ENCODE data around the gene CHST13.
"Not testable (repeated sequence)": the region's sequence is repeated elsewhere in the genome, so short reads cannot be mapped to it uniquely, and the experiment has no call there.

CHST13 gene

DNA sequence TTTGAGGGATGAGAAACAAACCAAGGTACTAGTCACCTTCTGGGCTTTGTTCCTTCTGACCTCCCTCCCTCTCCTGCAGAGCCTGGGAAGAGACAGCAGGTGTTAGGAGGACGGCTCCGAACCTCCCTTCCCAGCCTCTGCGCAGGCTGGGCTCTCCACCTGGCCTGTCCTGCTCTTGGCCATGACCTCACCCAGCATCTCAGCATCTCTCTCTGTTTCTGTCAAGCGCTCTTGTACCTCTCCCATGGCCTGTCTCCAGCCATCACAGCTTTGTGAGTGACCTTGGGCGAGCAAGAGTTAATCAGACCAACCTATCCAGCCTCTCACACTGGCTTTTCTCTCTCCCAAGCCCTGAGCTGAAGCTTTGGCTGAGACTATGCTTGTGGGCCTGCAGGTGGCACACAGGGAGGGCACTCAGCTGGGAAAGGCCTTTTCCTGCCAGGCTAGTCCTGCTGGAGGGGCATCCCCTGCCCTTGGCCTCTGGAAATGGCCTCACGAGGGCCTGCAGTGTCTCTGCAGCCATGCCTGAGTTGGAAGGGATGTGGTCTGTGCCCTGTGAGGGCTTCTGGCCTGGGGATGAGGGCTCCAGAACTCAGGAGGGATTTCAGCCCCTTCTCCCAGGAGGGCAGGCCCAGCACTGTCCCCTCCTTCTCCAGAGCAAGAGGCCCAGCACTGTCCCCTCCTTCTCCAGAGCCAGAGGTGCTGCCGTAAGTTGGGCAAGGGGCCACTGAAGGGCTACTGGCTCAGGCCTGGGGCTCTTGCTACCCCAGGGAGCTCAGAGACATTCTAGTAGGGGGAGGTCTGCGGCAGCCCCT is 2.1 kb downstream of the CHST13 start:
- DNase-seq (ENCODE audit: low spot score), result no peak

DNA sequence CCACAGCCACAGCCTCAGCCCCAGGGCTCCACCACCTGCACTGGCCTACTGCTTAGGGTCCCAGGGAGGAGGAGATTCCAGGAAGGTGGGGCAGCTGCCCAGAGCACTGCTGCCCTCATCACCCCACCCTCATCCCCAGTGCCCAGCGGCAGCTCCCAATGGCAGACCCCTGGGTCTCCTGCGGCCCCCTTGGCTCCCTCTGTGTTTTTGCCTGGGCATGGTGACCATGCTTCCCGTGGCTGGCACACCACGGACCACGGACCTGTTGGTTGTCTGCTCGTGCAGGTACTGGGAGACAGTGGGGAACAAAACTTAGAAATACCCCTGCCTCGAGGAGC is 2.7 kb downstream of the CHST13 start:
- no peak for DNase-seq (ENCODE audit: low spot score)

DNA sequence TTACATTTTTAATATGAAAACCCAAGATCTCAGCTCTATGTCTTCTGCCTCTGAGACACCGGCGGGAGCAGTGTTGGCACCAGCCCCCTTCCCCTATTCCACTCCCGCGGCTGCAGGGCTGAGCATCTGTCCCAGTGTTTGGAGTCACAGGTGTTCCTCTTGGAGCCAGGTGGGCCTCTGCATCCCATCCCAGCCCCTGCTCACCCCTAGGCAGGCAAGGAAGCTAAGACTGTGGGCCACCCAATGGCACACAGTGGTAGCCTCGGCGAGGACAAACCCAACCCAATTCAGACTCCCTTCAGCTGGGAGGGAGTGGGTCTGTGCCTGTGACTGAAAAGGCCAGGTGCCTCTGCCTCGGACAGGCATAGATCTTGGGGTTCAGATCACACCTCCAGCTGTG is 3.1 kb downstream of the CHST13 start:
- DNase-seq (ENCODE audit: low spot score), result no peak

DNA sequence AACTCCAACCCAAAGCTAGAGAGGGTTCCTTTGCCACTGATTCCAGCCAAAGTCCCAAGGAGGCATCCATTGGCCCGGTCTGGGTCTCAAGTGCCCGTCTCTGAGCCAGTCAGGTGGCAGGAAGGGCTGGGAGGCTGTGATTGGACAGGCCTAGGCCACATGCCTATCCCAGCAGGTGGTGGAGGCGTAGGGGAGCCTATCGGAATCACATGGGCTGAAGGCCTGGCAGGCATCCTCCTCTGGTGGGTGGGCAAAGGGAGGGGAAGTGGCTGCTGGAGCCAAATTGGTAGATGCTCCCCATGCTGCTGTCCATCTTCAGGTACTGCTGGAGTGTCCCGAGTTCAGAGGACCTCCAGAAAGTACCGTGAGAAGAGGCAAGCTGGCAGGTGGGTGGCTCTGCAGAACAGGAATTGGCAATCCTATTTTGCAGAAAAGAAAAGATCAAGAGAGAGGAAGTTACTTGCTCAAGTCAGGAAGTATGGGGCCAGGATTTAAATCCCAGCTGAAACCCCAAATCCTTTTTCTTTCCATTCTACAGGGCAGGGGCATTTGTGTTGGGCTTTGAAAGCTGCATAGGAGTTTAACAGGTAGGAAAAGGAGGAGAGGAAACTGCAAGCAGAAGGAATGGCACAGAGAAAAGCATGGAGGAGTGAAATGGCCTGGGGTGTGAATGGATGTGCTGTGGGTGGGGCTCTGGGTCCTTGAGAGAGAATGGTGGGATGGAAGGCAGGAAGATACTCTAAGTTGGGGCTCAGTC is 3.7 kb downstream of the CHST13 start:
- no peak for DNase-seq (ENCODE audit: low spot score)

DNA sequence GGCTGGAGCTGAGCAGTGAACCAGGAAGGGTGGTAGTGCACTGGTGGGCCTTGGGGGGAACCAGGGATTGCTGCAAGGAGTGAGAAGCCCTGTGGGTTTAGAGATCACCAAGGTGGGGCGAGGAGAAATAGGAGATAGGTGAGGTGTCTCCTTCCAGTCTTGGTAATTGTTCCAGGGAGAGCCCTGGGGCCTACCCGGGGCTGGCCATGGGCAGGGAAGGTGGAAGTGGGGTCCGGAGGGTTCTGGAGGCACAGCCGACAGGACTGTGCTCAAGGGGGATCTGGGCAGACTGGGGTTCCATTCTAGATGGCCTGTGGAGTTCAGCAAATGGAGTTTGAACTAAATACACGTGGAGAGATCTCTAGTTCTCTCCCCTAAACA is 4.5 kb downstream of the CHST13 start:
- DNase-seq (ENCODE audit: low spot score), result no peak

DNA sequence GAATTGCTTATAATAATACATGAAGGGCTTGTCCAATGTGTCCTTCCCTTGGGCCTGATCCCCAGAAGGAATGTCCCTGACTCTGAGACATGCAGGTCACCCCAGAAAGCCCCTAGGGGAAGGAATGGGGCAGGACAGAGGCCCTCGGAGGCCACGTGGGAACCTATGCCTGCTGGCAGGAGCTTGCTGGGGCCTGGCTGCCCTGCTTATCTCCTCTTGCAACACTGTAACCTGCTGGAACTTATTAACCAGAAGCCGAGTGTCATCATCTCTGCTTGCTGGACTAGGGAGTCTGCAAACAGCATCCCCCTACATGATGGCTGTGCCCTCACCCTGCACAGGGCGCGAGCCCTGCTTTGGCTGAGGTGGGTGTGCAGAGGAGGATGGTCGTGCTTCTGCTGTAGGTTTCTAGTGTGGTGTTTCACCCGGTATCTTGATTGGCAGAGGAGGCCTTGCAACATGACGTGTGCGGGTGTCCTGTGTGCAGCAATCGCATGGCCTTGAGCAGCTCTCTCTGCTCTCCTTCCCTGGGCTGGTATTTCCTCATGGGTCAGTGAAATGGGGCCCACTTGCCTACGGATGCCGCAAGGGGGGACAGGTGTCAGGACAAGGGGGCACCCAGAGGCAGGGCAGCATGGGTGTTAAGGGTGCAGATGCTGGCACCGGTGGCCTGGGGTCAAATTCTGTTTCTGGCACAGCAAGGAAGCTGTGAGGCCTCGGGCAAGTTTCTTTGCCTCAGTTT is 5.0 kb downstream of the CHST13 start:
- DNase-seq (ENCODE audit: low spot score), result peak; percentile 96

DNA sequence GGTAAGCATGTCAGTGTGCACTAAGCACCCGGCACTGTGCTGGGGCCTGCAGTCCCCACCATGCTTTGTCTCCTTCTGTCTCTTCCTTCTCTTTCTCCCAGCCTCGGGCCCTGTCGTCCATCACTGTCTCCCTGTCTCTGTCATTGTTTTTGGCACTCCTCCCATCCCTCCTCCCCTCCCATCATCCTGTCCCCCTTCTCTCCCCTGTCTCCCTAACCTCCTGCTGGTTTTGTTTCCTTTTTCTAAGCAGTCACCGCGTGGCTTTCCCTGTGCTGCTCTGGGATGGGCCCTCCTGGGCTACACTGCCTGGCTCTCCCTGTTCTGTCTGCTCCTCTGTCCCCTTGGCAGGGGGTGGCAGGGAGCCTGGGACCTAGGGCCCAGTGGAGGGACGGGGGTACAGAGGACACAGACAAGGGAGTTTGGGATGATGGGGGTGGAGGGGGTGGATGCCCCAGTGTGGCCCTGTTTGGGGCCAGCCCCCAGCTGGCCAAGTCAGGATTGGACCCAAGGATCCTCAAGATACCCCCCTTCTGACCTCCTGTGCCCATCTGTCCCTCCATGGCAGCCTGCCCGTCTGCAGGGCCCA is 5.7 kb downstream of the CHST13 start:
- no peak for DNase-seq (ENCODE audit: low spot score)

DNA sequence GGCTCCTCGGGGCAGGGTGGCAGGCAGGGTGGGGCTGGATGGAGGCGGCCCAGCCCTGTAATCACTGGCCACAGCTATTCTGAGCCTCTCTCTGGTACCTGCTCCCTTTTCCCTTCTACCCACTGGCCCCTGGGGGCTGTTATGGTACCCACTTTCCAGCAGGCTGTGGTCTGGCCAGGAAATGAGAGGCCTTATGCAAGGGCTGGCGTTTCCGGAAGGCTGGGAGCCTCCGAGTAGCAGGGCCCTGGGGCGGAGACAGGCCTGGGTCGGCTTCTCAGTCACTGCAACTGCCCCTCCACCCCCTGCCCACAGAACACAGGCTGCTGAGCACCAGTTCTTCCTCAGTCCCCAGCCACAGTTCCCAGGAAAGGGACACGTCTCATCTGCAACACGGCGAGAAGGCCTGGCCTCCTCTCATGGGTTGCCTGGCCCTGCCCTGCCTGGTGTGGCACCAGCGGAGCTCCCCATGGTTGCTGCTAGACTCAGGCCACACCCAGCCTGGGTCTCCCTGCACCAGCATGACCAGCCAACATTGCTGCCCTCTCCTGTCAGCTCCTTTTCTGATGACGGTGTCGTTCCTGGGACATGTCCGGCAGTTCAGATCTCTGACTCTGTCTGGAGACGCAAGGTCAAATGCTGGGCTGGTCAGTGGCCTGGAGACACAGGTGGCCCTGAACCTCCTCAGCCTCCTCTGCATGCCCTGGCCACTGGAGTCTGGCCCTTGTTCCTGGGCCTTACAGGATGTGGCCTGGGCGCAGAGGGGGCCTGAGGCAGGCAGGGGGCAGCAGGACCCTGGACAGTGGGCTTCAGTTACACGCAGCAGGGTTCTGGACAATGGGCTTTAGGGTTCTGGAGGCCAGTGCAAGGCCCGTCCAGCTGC is 6.5 kb downstream of the CHST13 start:
- no peak for DNase-seq (ENCODE audit: low spot score)

DNA sequence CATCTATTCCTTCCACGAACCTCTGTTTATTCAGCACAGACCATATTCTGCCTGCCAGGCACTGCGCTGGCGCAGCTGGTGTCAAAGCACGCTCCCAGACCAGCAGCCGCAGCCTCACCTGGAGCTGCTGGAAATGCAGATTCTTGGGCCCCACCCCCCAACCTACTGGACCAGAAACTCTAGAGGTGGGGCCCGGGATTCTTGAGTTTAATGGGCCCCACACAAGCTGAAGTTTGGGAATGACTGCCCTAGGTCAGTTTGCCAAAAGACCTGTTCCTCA is 7.0 kb downstream of the CHST13 start:
- DNase-seq (ENCODE audit: low spot score), result no peak

DNA sequence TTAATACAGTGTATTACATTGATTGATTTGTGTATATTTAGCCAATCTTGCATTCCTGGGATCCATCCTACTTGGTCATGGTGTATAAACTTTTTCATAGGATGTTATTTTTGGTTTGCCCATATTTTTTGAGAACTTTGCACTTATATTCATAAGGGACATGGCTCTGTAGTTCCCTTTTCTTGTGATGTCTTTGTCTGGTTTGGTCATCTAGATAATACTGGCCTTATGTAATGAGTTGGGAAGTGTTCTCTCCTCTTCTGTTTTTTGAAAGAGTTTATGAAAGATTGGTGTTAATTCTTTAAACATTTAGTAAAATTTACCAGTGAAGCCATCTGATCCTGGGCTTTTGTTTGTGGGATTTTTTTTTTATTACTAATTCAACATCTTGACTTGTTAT is 9.6 kb downstream of the CHST13 start:
- no peak for DNase-seq (ENCODE audit: low spot score)

DNA sequence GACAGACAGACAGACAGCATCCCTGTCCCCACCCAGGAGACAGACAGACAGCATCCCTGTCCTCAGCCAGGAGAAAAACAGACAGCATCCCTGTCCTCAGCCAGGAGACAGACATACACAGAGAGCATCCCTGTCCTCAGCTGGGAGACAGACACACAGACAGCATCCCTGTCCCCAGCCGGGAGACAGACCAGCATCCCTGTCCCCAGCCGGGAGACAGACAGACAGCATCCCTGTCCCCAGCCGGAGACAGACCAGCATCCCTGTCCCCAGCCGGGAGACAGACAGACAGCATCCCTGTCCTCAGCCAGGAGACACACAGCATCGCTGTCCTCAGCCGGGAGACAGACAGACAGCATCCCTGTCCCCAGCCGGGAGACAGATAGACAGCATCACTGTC is 10.8 kb downstream of the CHST13 start:
- DNase-seq (ENCODE audit: low spot score), result not testable (repeated sequence)

DNA sequence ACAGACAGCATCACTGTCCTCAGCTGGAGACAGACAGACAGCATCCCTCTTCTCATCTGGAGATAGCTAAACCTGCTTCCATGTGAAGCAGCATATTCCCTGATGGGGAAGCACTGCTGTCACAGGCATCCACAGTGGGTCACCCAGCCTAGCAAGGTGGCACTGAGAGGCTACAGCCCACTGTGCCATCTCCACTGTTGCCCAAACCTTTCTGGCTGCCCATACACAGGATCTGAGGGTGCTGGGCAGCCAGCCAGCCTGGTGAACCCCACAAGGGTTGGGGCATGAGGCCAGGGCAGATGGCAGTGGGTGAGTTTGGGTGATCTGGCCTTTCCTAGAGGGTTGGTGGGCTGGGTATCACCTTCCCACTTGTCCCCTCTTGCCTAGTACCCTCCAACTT is 11.7 kb downstream of the CHST13 start:
- DNase-seq (ENCODE audit: low spot score), result no peak

DNA sequence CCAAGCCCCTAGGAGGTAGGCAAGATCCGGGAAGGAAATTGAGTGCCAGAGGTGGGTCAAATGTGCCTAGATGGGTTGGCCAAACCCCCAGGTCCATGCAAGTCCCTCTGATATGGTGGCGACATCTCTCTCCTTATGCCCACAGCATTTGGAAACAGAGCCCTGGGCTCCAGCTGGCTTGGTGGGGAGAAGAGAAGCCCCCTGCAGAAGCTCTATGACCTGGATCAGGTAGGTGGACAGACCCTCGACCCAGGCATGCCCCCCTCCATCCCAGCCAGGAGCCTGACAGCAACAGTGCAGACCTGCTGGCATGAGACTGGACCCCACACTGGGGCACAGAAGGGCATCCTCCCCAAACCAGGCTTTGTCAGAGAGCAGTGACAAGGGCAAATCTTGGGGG is 12.2 kb downstream of the CHST13 start:
- DNase-seq (ENCODE audit: low spot score), result no peak

DNA sequence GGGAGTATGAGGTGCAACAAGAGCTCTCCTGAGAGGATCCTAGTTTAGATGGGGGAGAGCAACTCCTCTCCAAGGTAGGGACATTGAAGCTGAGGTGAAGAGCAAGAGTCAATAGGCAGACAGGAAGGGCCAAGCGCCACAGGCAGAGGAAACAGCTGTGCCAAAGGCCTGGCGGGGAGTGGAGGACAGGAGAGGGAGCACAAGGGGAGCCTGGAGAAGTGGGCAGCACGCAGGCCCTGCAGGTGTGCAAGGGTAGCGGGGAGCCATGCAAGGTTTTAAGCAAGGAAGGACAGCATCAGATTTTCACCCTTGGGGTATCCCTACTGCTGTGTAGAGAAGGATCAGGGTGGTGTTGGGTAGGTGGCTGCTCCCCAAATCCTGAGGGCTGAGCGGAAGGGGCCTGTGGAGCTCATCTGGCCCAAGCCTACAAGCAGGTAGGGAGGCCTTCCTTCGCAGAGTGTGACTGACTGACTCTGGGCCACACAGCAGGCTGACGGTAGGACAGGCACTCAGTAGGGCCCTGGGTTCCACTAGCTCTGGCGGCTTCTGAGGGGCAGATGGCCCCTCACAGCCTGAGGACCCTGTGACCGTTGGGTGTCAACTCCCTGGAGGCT is 13.3 kb downstream of the CHST13 start:
- DNase-seq (ENCODE audit: low spot score), result no peak

DNA sequence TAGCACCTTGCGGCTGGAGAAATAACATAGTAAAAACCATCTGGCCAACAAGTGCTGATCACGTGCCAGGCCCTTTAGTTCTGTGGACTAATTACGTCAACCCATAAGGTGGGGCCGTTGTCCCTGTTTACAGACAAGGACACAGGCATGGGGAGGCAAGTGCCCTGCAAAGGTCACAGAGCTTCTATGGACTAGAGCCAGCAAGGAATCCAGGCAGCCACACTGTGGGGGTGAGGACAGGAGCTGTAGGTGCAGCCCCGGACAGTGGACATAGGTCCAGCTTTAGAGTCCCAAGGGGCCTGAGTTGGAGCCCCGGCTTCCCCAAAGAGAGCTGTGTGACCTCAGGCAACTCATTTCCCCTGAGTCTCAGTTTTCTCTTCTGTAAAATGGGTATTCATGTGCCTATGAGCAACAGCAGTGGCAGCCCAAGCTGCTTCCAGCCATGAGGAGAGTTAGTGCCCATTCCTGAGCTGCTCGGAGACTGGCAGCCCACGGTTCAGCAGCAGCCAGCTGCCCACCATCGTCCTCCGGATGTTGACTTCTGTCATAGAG is 13.9 kb downstream of the CHST13 start:
- DNase-seq (ENCODE audit: low spot score), result no peak

DNA sequence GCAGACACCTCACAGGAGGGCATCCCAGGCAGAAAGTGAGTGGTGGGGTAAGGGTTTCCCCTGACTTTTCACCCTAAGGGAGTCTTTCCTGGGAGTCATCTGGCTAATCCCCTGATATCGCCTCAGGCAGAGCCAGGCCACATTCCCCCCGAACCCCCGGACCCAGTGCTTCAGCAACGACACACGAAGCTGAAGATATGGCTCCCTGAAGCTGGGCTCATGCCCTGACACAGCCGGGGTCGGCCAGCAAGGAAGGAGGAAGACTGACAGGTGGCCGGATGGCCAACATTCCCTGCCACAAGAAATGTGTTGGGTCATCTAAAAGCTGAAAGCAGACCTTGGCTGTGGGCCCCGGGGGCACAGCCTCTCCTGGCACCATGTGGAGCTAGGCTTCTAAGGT is 14.4 kb downstream of the CHST13 start:
- no peak for DNase-seq (ENCODE audit: low spot score)

DNA sequence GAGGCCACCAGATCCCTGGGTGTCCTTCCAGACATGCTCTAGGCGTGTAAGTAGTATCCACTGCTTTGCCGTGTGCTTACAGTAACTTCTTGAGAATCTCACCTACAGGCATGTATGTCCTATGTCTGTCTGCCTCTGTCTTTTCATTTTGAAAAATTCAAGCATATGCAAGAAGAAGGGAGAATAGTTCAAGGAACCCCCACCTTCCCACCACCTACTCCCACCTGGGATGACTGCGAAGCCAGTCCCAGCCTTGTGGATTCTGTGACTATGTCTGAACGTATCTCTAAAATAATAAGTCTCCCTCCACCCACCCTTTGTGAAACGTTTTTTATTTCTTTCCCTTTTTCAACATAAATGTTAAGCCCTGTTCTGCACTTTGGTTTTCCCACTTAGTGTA is 15.0 kb downstream of the CHST13 start:
- DNase-seq (ENCODE audit: low spot score), result no peak

DNA sequence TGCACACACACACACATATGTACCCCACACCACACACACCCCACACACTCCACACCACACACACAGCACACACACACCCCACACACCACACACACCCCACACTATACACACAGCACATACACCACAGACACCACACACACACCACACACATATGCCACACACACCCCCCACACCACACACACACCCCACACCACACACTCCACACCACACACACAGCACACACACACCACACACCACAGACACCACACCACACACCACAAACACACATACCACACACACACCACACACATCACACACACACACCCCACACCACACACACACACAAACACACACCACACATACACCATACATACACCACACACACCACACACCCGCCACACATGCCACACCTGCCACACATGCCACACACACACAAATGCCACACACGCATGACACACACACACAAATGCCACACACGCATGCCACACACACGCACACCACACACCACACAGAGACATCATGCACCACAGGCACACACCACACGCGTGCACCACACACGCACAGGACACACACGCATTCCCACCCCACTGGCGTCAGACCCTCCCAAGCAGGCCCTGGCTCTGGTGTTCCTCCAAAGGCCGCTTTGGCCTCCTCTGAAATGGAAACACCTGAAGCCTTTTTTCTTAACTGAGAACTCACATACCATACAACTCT is 15.7 kb downstream of the CHST13 start:
- no peak for DNase-seq (ENCODE audit: low spot score)

DNA sequence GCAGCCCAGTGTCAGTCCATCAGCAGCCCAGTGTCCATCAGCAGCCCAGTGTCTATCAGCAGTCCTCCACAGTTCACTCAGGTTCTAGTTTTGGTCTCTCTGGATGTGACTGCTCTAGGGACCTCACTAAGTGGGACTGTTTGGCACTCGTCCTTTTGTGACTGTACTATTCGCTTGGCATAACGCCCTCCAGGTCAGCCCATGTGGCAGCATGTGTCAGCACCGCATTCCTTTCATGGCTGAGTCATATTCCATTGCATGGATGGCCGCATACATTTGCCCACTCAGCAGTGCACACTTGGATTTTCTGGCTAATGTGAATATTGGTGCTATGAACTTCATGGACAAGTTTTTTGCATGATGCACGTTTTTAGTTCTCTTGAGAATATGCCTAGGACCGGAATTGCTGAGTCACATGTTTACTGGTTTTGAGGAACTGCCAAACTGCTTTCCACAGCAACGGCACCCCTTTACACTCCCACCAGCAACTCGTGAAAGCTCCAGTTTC is 16.4 kb downstream of the CHST13 start:
- DNase-seq (ENCODE audit: low spot score), result no peak

DNA sequence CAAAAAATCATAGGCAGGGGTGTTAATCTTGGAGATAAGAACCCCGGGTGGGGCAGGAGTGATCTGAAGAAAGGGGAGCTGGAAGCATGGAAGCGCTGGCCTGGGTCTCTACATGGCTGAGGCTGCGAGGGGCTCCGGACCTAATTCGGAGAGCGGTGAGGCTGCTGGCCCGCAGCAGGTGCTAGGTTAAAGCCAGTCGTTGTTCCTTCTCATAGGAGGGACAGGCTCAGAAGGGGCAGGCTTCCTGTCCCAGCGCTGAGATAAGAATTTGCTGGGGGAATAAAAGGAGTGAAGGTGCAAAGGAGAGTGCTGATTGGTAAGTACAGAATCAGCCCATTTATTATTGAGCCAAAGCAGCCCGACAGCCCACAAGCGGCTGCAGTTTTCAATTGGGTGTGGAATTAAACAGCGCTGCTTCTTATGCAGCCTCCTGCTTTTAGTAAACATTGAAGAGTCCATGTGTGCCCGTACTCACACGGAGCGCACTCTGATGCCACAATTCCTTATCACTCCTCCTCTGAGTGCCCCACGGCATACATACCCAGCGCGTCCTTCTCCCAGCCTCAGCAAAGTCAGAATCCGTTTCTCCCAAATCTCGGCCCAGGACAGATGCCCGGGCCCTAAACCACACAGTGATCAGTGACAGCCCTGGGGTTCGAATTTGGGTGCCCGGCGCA is 17.1 kb downstream of the CHST13 start:
- no peak for DNase-seq (ENCODE audit: low spot score)

All from HuH-7 (cell line).